Astrocyte (in vitro differentiated cells and primary cell): Measurements from ENCODE around the gene METTL9.

Experiments
- EZH2 ChIP-seq: IDR thresholded peaks from 2 replicates; pipeline ENCODE4 v1.6.1; 2012; ENCODE audit warnings: mild to moderate bottlenecking, low read length, inconsistent platforms; ENCODE audit not compliant: insufficient read depth
- TF ChIP-seq, protein P1 (sequence below): IDR thresholded peaks from 2 replicates; pipeline ENCODE4 v1.5.1; 2011; ENCODE audit warnings: low read depth, mild to moderate bottlenecking, inconsistent platforms, low read length, moderate library complexity; ENCODE audit not compliant: insufficient read depth

DNA sequence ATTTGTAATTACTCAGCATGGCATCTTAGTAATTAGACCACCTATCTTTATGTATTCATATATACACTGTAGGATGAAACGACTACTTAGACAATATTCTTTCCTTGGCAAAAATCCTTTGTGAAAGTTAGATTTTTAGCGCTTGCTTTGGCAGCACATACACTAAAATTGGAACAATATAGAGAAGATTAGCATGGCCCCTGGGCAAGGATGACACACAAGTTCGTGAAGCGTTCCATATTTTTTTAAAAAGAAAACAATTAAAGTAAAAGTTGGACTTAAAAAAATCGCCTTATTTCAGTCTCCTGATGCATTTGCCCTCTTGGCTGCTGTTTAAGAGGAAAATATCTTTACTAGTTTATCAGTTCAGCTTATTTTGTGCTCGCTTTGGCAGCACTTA lies 42.5 kb downstream of the METTL9 start:
- TF ChIP-seq, protein P1, sequence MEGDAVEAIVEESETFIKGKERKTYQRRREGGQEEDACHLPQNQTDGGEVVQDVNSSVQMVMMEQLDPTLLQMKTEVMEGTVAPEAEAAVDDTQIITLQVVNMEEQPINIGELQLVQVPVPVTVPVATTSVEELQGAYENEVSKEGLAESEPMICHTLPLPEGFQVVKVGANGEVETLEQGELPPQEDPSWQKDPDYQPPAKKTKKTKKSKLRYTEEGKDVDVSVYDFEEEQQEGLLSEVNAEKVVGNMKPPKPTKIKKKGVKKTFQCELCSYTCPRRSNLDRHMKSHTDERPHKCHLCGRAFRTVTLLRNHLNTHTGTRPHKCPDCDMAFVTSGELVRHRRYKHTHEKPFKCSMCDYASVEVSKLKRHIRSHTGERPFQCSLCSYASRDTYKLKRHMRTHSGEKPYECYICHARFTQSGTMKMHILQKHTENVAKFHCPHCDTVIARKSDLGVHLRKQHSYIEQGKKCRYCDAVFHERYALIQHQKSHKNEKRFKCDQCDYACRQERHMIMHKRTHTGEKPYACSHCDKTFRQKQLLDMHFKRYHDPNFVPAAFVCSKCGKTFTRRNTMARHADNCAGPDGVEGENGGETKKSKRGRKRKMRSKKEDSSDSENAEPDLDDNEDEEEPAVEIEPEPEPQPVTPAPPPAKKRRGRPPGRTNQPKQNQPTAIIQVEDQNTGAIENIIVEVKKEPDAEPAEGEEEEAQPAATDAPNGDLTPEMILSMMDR = no peak
- no peak for TF ChIP-seq EZH2
